GM10248 (cell line): Measurements from ENCODE around the gene RBM44.

ENCODE experiments used
- CTCF ChIA-PET: fragments of 300-600 bp; sonication (Branson Sonifier 250); formaldehyde crosslinking; extraction: SDS; loops from one replicate; lab custom pipeline; 2021; ENCODE audit warnings: antibody characterized with exemption; lab: Yijun Ruan, JAX
- POLR2A ChIA-PET: fragments of 350-650 bp; sonication (Branson Sonifier 250); formaldehyde crosslinking; extraction: SDS; loops from one replicate; lab custom pipeline; 2020; ENCODE audit warnings: antibody characterized with exemption; lab: Yijun Ruan, JAX
- DNase-seq: peaks from one replicate; pipeline ENCODE4 v3.0.0; 2012; ENCODE audit errors: extremely low spot score
- TF ChIP-seq, protein P1 (sequence below): IDR thresholded peaks from 2 replicates; pipeline ENCODE4 v1.5.1; 2012; ENCODE audit warnings: mild to moderate bottlenecking, low read depth; ENCODE audit errors: extremely low read depth, missing control alignments, control extremely low read depth

The RBM44 gene

GRCh38 chr2:237859082-237859433 is 60.5 kb downstream of the RBM44 start:
- ChIA-PET POLR2A (no interaction called here), CTCF (interaction anchor here (1.1 to 1.9 kb wide), 12 partner anchors 10 to 404 kb away, joined by 3 to 19 read pairs (median 4); no protein-coding TSS in a partner anchor)
- TF ChIP-seq, protein P1, sequence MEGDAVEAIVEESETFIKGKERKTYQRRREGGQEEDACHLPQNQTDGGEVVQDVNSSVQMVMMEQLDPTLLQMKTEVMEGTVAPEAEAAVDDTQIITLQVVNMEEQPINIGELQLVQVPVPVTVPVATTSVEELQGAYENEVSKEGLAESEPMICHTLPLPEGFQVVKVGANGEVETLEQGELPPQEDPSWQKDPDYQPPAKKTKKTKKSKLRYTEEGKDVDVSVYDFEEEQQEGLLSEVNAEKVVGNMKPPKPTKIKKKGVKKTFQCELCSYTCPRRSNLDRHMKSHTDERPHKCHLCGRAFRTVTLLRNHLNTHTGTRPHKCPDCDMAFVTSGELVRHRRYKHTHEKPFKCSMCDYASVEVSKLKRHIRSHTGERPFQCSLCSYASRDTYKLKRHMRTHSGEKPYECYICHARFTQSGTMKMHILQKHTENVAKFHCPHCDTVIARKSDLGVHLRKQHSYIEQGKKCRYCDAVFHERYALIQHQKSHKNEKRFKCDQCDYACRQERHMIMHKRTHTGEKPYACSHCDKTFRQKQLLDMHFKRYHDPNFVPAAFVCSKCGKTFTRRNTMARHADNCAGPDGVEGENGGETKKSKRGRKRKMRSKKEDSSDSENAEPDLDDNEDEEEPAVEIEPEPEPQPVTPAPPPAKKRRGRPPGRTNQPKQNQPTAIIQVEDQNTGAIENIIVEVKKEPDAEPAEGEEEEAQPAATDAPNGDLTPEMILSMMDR = no peak
- DNase-seq = peak; percentile 7

GRCh38 chr2:237859533-237860272 is 61.1 kb downstream of the RBM44 start, which contains the start of gene RAMP1:
Gene RAMP1 (plus strand): TSS chr2:237859623. CDS start chr2:237859676, 53 bp downstream.
- CTCF ChIA-PET = interaction anchor here (1.4 kb wide), 1 partner anchor 249 kb away, joined by 3 read pairs; no protein-coding TSS in a partner anchor

DNA sequence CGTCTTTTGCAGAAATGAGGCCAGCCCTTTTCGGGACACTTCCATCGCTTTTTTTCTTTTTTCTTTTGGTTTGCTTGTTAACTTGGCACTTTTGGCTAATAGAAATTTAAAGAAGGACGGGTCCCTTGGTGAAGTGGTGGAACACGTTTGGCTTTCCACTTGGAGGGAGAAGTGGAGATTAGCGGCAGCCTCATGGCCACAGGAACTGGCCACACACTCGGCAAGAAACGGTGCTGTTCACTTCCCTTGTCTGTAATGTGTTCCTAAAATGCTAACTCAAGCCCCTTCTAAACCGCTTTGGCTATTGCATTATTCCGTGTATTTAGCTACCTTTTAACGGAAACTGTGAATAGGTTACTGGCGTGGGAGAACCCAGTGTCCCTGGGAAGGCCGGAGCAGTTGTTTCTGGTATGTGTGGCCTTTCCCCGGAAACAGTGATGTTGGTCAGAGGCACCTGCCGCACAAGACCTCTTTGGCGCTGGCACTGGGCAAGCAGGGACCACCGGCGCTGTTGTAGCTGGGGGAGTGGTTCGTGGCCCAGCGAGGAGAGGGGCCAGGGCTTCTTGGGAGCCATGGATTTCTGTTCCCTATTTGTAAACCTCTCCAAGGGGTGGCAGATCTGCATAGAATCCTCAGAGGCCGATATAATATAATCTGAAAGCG is 61.8 kb downstream of the RBM44 start:
- CTCF ChIA-PET = interaction anchor here (1.4 kb wide), 1 partner anchor 248 kb away, joined by 3 read pairs; no protein-coding TSS in a partner anchor
- POLR2A ChIA-PET = no interaction called here
- peak; percentile 10 for DNase-seq
- TF ChIP-seq, protein P1 = no peak

More at GRCh38 chr2:237859533-237860272, 61.1 kb downstream of the RBM44 start, which contains the start of gene RAMP1:
- TF ChIP-seq, protein P1 = no peak
- POLR2A ChIA-PET = no interaction called here
- DNase-seq = peak; percentile 21

GRCh38 chr2:237861875-237862527 is 63.4 kb downstream of the RBM44 start:
- CTCF ChIA-PET = no interaction called here
- POLR2A ChIA-PET = no interaction called here
- TF ChIP-seq, protein P1 = no peak

DNA sequence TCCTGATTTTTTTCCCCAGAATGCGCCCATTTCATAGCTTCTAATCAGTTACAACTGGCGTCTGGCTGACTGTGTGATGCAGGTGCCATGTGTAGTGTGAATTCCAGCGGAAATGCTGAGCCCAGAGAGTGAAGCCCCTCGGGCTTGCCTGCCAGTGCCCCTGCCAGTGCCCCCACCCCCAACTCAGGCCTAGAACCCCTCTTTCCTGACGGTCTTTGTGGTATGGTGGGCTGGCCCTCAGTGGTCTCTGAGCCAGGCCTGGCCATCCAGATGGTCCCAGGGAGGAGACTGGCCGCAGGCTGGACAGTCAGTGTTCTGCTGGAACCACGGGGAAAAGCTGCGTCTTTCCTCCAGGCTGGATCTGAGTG is 63.9 kb downstream of the RBM44 start:
- TF ChIP-seq, protein P1 = no peak
- ChIA-PET POLR2A (no interaction called here), CTCF (no interaction called here)
- DNase-seq = no peak

More at GRCh38 chr2:237861875-237862527, 63.4 kb downstream of the RBM44 start:
- no peak for DNase-seq

DNA sequence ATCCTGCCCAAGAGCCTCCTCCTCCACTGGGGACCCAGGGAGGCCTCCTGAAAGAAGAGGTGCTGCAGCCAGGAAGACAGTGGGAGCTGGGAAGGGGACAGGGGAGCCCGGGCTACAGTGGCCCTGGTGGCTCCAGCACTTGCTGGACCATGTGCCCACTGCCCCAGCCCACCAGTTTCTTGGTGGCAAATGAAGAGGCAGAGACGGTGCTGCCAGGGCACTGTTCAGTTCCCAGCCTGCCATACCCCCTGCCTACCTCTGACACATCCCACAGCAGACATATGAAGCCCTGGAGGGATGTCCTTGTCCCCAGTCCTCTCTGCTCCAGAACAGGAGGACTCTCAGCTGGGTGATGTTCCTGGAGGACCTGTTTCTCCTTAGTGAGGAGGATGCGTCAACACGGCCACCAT is 64.5 kb downstream of the RBM44 start:
- POLR2A ChIA-PET = no interaction called here
- CTCF ChIA-PET = no interaction called here

More for the DNA sequence above, 64.5 kb downstream of the RBM44 start:
- no peak for DNase-seq
- TF ChIP-seq, protein P1 = no peak
